GM23248 (cell line): ENCODE results near the gene PTX4. TPM values are rescaled to one million over a fixed set of nuclear protein-coding genes. Genes with fewer than 3 reads are reported as not detected.

ENCODE experiments used
- DNase-seq: peaks from one replicate; pipeline ENCODE4 v3.0.0-alpha.2; 2015
- H2AFZ ChIP-seq: fragments of 200-600 bp; sonication (generic); 2 replicates; pipeline ENCODE4 v1.6.1; 2016; ENCODE audit warnings: antibody characterized with exemption
- H3F3A ChIP-seq: fragments of 200-600 bp; sonication (generic); 2 replicates; pipeline ENCODE4 v1.6.1; 2016; ENCODE audit warnings: mild to moderate bottlenecking, antibody characterized with exemption, mixed run types; ENCODE audit not compliant: insufficient read depth
- H3K27ac ChIP-seq: fragments of 200-600 bp; sonication (generic); 2 replicates; pipeline ENCODE4 v1.5.1; 2016; ENCODE audit warnings: mild to moderate bottlenecking
- H3K27me3 ChIP-seq: fragments of 200-600 bp; sonication (generic); replicated peaks from 2 replicates; pipeline ENCODE4 v1.6.1; 2016; ENCODE audit warnings: mild to moderate bottlenecking; ENCODE audit not compliant: insufficient read depth
- H3K36me3 ChIP-seq: fragments of 200-600 bp; sonication (generic); 2 replicates; pipeline ENCODE4 v1.6.1; 2016; ENCODE audit warnings: low read depth, mild to moderate bottlenecking
- H3K4me1 ChIP-seq: fragments of 200-600 bp; sonication (generic); 2 replicates; pipeline ENCODE4 v1.6.1; 2016; ENCODE audit warnings: mild to moderate bottlenecking; ENCODE audit not compliant: insufficient read depth
- H3K4me2 ChIP-seq: fragments of 200-600 bp; sonication (generic); one replicate; pipeline ENCODE4 v1.6.1; 2016; ENCODE audit warnings: mild to moderate bottlenecking; ENCODE audit not compliant: unreplicated experiment
- H3K4me3 ChIP-seq: fragments of 200-600 bp; sonication (generic); 2 replicates; pipeline ENCODE4 v1.5.1; 2016; ENCODE audit warnings: mild to moderate bottlenecking
- H3K79me2 ChIP-seq: fragments of 200-600 bp; sonication (generic); 2 replicates; pipeline ENCODE4 v1.6.1; 2016; ENCODE audit warnings: mild to moderate bottlenecking; ENCODE audit not compliant: insufficient read depth
- H3K9ac ChIP-seq: fragments of 200-600 bp; sonication (generic); 2 replicates; pipeline ENCODE4 v1.6.1; 2016; ENCODE audit warnings: mild to moderate bottlenecking
- H3K9me2 ChIP-seq: fragments of 200-600 bp; sonication (generic); 2 replicates; pipeline ENCODE4 v1.6.1; 2016; ENCODE audit warnings: mixed run types, mild to moderate bottlenecking, moderate library complexity; ENCODE audit not compliant: insufficient read depth
- H3K9me3 ChIP-seq: fragments of 200-600 bp; sonication (generic); one replicate; pipeline ENCODE4 v1.6.1; 2017; ENCODE audit warnings: low read depth
- H4K20me1 ChIP-seq: fragments of 200-600 bp; sonication (generic); 2 replicates; pipeline ENCODE4 v1.6.0; 2016; ENCODE audit not compliant: insufficient read depth
- EZH2 ChIP-seq: fragments of 200-600 bp; sonication (generic); IDR thresholded peaks from 2 replicates; pipeline ENCODE4 v1.6.1; 2018; ENCODE audit warnings: antibody characterized with exemption, mild to moderate bottlenecking; ENCODE audit not compliant: insufficient read depth, poor library complexity, severe bottlenecking
- EZH2phosphoT487 ChIP-seq: fragments of 200-600 bp; sonication (generic); IDR thresholded peaks from 2 replicates; pipeline ENCODE4 v1.6.1; 2018; ENCODE audit warnings: antibody characterized with exemption, moderate library complexity, mild to moderate bottlenecking, low read depth; ENCODE audit not compliant: insufficient read depth
- WGBS, 2 experiments: methylation state at CpG; one replicate each; pipeline ENCODE4 v1.1.6; 2015 to 2017; ENCODE audit warnings: low lambda C conversion rate in 2 of 2, low coverage in 1 of 2; ENCODE audit errors: missing lambda C conversion rate in 2 of 2; 5-methylcytosine and 5-hydroxymethylcytosine counted together
- in situ Hi-C: fragments of 300-500 bp; cut with MboI; formaldehyde crosslinking; loops from 2 replicates; pipeline ENCODE4 v1.15.0; 2020
- polyA plus RNA-seq: library from polyadenylated mRNA; unstranded; fragments of >200 nt; fragmentation: Nextera tagmentation; extraction: Ambion mirVana; gene quantifications from 2 replicates; pipeline ENCODE4 v1.2.1, GENCODE V29; 2016
- total RNA-seq: library from RNA; depleted of rRNA; stranded (reverse); fragments of >200 nt; shearing (Covaris generic); gene quantifications from 2 replicates; pipeline ENCODE4 v1.2.3, GENCODE V29; 2014

Gene PTX4
- total and polyA plus RNA-seq, 2 experiments from 2014 or later, result not detected

- Histone ChIP-seq H3K27me3 (no peaks in the 10 kb centered on the region), H3K27ac (peak overlapping the region; percentile 71), H2AFZ (peak overlapping the region; percentile 61), H3F3A (peaks cover 14% of the 10 kb centered on the region), H3K4me3 (no peak overlapping the region), H4K20me1 (no peaks in the 10 kb centered on the region), H3K4me1 (peaks cover 37% of the 10 kb centered on the region), H3K4me2 (peak overlapping the region; percentile 52), H3K36me3 (no peaks in the 10 kb centered on the region), H3K79me2 (peaks cover 16% of the 10 kb centered on the region), H3K9me2 (no peaks in the 10 kb centered on the region), H3K9ac (peak overlapping the region; percentile 52), H3K9me3 (no peaks in the 10 kb centered on the region)
- WGBS, 2 experiments, result 49% methylated on average over 22 of the region's 27 CpGs
- TF ChIP-seq EZH2phosphoT487 (no peak), EZH2 (no peak)
- DNase-seq, result no peak
- in situ Hi-C loops, result no loop called here
Measured at GRCh38 chr16:1530349-1530882, 41.7 kb upstream of the PTX4 start.

- in situ Hi-C loops, result no loop called here
- no peak overlapping the region for H3K27ac ChIP-seq
- peaks cover 2% of the 10 kb centered on the region; the same call in 1 of the 2 replicates for H3K79me2 ChIP-seq
- H3K9me2 ChIP-seq, result no peaks in the 10 kb centered on the region
- H3K9me3 ChIP-seq, result no peaks in the 10 kb centered on the region
- WGBS, 2 experiments, result 91 to 97% methylated on average over 21 to 24 of the region's 29 CpGs
- no peak for DNase-seq
- H3K4me2 ChIP-seq, result no peak overlapping the region
- no peaks in the 10 kb centered on the region for H3K36me3 ChIP-seq
- H3F3A ChIP-seq, result peaks cover 10% of the 10 kb centered on the region
- peaks cover 31% of the 10 kb centered on the region for H3K4me1 ChIP-seq
- H2AFZ ChIP-seq, result no peak overlapping the region
- H3K9ac ChIP-seq, result no peak overlapping the region
- H4K20me1 ChIP-seq, result no peaks in the 10 kb centered on the region
- H3K27me3 ChIP-seq, result no peaks in the 10 kb centered on the region
- H3K4me3 ChIP-seq, result no peak overlapping the region
- TF ChIP-seq EZH2, result no peak
- no peak for TF ChIP-seq EZH2phosphoT487
Measured at GRCh38 chr16:1528921-1529537, 40.3 kb upstream of the PTX4 start.

- Histone ChIP-seq H4K20me1 (no peaks in the 10 kb centered on the region), H3K79me2 (no peaks in the 10 kb centered on the region), H3K4me3 (no peak overlapping the region), H3K4me1 (peaks cover 28% of the 10 kb centered on the region), H3K27ac (no peak overlapping the region), H3K9me2 (no peaks in the 10 kb centered on the region), H3F3A (peaks cover 10% of the 10 kb centered on the region), H3K9me3 (no peaks in the 10 kb centered on the region), H3K4me2 (no peak overlapping the region), H3K36me3 (no peaks in the 10 kb centered on the region), H3K27me3 (no peaks in the 10 kb centered on the region), H2AFZ (no peak overlapping the region), H3K9ac (no peak overlapping the region)
- DNase-seq, result no peak
- in situ Hi-C loops, result no loop called here
- WGBS, 2 experiments, result 78 to 79% methylated on average over 39 to 40 of the region's 42 CpGs
- TF ChIP-seq EZH2 (no peak), EZH2phosphoT487 (no peak)
Measured at GRCh38 chr16:1527836-1528811, 39.4 kb upstream of the PTX4 start.

- DNase-seq, result no peak
- H3K9me2 ChIP-seq, result no peaks in the 10 kb centered on the region
- no peak overlapping the region for H3K4me2 ChIP-seq
- H3K4me3 ChIP-seq, result no peak overlapping the region
- H3K27me3 ChIP-seq, result no peaks in the 10 kb centered on the region
- TF ChIP-seq EZH2, result no peak
- H4K20me1 ChIP-seq, result no peaks in the 10 kb centered on the region
- in situ Hi-C loops, result no loop called here
- H3K9ac ChIP-seq, result no peak overlapping the region
- H3K27ac ChIP-seq, result no peak overlapping the region
- H3K9me3 ChIP-seq, result no peaks in the 10 kb centered on the region
- H3K4me1 ChIP-seq, result peaks cover 17% of the 10 kb centered on the region
- no peaks in the 10 kb centered on the region for H3K79me2 ChIP-seq
- 89 to 92% methylated on average over 35 of the region's 38 CpGs for WGBS, 2 experiments
- H3K36me3 ChIP-seq, result no peaks in the 10 kb centered on the region
- H3F3A ChIP-seq, result peaks cover 5% of the 10 kb centered on the region
- no peak overlapping the region for H2AFZ ChIP-seq
Measured at GRCh38 chr16:1526608-1527555, 38.1 kb upstream of the PTX4 start.
